Measurements from ENCODE around the gene INSIG1. TPM values are rescaled to one million over a fixed set of nuclear protein-coding genes. Genes with fewer than 3 reads are reported as not detected.

The INSIG1 gene
- polyA plus RNA-seq, 3 donors = 37.1 to 85.6 (median 39.6) TPM

DNA sequence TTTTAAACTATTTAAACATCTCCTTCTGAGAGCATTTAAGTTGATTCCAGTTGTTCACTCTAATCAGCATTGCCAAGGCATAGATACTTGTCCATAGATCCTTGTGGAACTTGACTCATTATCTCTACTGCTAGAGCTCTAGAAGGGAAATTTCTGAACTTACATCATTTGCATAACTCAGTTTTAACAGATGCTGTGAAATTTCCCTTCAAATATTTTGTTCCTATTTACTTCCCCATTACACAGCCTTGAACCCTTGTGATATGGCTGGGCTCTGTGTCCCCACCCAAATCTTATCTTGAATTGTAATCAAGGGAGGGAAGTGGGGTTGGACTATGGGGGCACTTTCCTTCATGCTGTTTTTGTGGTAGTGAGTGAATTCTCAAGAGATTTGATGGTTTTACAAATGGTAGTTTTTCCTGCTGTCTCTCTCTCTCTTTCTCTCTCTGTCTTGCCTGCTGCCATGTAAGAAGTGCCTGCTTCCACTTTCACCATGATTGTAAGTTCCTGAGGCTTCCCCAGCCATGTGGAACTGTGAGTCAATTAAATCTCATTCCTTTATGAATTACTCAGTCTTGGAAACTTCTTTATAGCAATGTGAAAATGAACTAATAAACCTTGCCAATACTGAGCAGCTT, 25.4 kb downstream of the INSIG1 start:
- Histone ChIP-seq H2AFZ (ENCODE audit: insufficient read depth, low read depth, low read length, poor library complexity, severe bottlenecking) (no peak overlapping the region), H3K27ac (ENCODE audit: low read depth in 1 of 2, low read length in 2 of 2) (no peak overlapping the region), H3K9ac (ENCODE audit: insufficient read depth, low read length, poor library complexity, severe bottlenecking) (no peak overlapping the region), H3K4me3 (replicated peaks in 1 of 3; ENCODE audit: low read depth in 2 of 3, low read length in 3 of 3) (no peak overlapping the region), H3K79me2 (ENCODE audit: insufficient read depth, low read length) (no peaks in the 10 kb centered on the region), H4K20me1 (ENCODE audit: insufficient read depth, low read length) (no peaks in the 10 kb centered on the region), H3K4me2 (replicated peaks; ENCODE audit: extremely low read depth, low read length, poor library complexity, severe bottlenecking) (no peak overlapping the region), H3K4me1 (ENCODE audit: control insufficient read depth in 1 of 2, insufficient read depth in 2 of 2, low read length in 2 of 2) (no peaks in the 10 kb centered on the region), H3K9me3 (replicated peaks in 1 of 2; ENCODE audit: control insufficient read depth in 1 of 2, insufficient read depth in 1 of 2, low read length in 2 of 2) (peaks cover 6 to 10% of the 10 kb centered on the region in 2 donors), H3K36me3 (replicated peaks in 1 of 2; ENCODE audit: control insufficient read depth in 1 of 2, insufficient read depth in 2 of 2, low read length in 2 of 2) (no peaks in the 10 kb centered on the region), H3K27me3 (ENCODE audit: control insufficient read depth in 2 of 2, insufficient read depth in 2 of 2, low read length in 2 of 2) (no peaks in the 10 kb centered on the region)
- Mint-ChIP-seq H3K4me3 (no peak overlapping the region), H3K36me3 (no peaks in the 10 kb centered on the region), H3K4me1 (no peaks in the 10 kb centered on the region), H3K9me3 (peaks cover 7 to 22% (median 8%) of the 10 kb centered on the region in 7 donors), H3K27ac (peak overlapping the region in 1 of 7 donors; percentile 16), H3K27me3 (ENCODE audit: low read depth in 3 of 3) (peaks cover 0 to 17% (median 9%) of the 10 kb centered on the region in 3 donors)
- TF ChIP-seq, protein P1, sequence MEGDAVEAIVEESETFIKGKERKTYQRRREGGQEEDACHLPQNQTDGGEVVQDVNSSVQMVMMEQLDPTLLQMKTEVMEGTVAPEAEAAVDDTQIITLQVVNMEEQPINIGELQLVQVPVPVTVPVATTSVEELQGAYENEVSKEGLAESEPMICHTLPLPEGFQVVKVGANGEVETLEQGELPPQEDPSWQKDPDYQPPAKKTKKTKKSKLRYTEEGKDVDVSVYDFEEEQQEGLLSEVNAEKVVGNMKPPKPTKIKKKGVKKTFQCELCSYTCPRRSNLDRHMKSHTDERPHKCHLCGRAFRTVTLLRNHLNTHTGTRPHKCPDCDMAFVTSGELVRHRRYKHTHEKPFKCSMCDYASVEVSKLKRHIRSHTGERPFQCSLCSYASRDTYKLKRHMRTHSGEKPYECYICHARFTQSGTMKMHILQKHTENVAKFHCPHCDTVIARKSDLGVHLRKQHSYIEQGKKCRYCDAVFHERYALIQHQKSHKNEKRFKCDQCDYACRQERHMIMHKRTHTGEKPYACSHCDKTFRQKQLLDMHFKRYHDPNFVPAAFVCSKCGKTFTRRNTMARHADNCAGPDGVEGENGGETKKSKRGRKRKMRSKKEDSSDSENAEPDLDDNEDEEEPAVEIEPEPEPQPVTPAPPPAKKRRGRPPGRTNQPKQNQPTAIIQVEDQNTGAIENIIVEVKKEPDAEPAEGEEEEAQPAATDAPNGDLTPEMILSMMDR (IDR thresholded peaks at IDR 0.05) = no peak
- peak in 1 of 3 donors; percentile 27 for DNase-seq
- intact Hi-C loops (cut with micrococcal nuclease) = no loop called here

DNA sequence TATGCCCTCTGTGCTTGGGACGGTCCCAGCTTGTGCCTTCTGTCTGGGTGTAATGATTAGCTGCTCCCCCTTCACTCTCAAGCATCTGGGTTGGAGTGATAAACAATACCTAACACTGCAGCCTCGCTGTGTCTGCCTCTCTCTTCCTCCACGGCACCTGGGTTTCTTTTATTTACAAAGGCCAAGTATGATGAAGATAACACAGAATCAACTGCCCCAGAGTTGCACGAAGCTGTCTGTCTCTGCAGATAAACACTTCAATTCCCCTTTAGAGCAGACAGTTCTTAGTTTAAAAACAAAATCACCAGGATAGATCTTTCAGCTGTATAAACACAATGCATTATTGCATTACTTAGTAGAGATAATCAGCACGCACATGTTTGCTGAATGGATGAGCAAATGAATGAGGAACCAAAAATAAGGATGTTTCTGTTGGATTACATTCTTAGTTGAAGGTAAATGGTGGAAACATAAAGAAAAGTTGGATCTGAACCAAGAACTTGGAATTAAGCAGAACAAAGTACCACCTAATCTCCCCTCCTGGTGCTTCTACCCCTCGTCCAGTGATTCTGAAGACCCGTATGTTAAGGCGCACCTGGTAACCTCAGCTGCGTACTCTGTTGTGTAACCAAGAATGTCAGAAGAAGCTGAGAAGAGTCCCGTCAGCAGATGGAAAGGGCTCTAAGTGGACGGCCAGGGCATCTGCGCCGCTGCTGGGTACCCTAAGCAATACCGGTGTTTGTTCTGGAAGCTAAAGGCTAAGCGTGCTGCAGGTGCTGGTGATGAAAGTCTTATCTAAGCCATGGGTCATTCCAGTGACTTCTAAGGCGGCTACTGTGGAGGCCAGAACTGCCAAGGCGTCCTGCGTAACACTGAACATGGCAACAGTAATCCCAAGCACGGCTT, 26.6 kb downstream of the INSIG1 start:
- no peak for DNase-seq
- H3K9ac ChIP-seq (ENCODE audit: insufficient read depth, low read length, poor library complexity, severe bottlenecking) = no peak overlapping the region
- no peak overlapping the region for H2AFZ ChIP-seq (ENCODE audit: insufficient read depth, low read depth, low read length, poor library complexity, severe bottlenecking)
- H3K9me3 ChIP-seq (replicated peaks in 1 of 2; ENCODE audit: control insufficient read depth in 1 of 2, insufficient read depth in 1 of 2, low read length in 2 of 2) = peaks cover 6 to 15% of the 10 kb centered on the region in 2 donors
- Mint-ChIP-seq H3K4me3 (no peak overlapping the region), H3K4me1 (no peaks in the 10 kb centered on the region), H3K27ac (no peak overlapping the region), H3K9me3 (peaks cover 7 to 22% (median 8%) of the 10 kb centered on the region in 7 donors), H3K36me3 (no peaks in the 10 kb centered on the region), H3K27me3 (ENCODE audit: low read depth in 3 of 3) (peaks cover 0 to 17% (median 9%) of the 10 kb centered on the region in 3 donors)
- no peak overlapping the region for H3K4me2 ChIP-seq (replicated peaks; ENCODE audit: extremely low read depth, low read length, poor library complexity, severe bottlenecking)
- no peak overlapping the region for H3K27ac ChIP-seq (ENCODE audit: low read depth in 1 of 2, low read length in 2 of 2)
- H4K20me1 ChIP-seq (ENCODE audit: insufficient read depth, low read length) = no peaks in the 10 kb centered on the region
- H3K36me3 ChIP-seq (replicated peaks in 1 of 2; ENCODE audit: control insufficient read depth in 1 of 2, insufficient read depth in 2 of 2, low read length in 2 of 2) = no peaks in the 10 kb centered on the region
- 94% methylated on average over 15 of the region's 19 CpGs for WGBS (ENCODE audit: insufficient coverage)
- H3K27me3 ChIP-seq (ENCODE audit: control insufficient read depth in 2 of 2, insufficient read depth in 2 of 2, low read length in 2 of 2) = no peaks in the 10 kb centered on the region
- no peaks in the 10 kb centered on the region for H3K4me1 ChIP-seq (ENCODE audit: control insufficient read depth in 1 of 2, insufficient read depth in 2 of 2, low read length in 2 of 2)
- no peaks in the 10 kb centered on the region for H3K79me2 ChIP-seq (ENCODE audit: insufficient read depth, low read length)
- TF ChIP-seq, protein P1 (IDR thresholded peaks at IDR 0.05) = no peak
- intact Hi-C loops (cut with micrococcal nuclease) = no loop called here
- no peak overlapping the region for H3K4me3 ChIP-seq (replicated peaks in 1 of 3; ENCODE audit: low read depth in 2 of 3, low read length in 3 of 3)

Data from CD14-positive monocyte (primary cell).